ENCODE measurements around the gene GDPD5.

Gene GDPD5

DNA sequence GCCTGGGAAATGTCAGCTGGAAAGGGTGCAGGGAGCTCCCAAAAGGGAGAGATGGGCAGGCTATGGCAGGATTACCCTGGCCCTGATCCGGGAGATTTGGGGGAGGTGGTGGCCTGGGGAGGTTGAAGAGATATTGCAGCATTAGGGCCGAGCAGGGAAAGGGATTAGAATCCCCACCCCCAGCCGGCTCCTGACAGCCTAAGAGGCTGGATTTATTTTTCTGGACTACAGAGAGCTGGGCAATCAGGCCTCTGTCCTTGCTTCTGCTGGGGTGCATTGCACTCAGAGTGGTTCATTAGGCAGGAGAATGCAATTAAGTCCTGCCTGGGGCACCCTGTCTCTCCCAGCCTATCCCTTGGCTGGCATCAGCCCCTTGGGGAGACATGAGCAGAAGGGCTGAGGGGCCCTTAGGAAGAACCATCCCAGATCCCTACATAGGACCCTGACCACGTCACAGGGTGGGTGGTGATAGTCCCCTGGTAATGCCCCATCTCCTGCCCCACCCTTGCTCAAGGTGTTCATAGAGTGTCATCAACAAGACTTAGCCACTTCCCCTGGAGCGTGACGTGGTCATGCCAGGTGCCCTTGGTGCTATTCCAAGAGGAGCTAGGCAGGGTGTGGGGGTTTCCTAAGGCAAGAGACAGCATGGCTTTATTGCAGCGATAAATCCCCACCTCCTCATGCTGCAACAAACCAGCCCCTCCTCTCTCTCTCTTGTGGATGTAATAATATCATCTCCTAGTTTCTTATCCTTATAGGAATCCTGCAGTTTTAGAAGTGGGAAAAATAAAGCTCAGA, 54.4 kb downstream of the GDPD5 start:
- DNase-seq (ENCODE audit: low read depth): no peak
- no peak overlapping the region for H3K4me3 ChIP-seq (ENCODE audit: low read depth, low read length)

DNA sequence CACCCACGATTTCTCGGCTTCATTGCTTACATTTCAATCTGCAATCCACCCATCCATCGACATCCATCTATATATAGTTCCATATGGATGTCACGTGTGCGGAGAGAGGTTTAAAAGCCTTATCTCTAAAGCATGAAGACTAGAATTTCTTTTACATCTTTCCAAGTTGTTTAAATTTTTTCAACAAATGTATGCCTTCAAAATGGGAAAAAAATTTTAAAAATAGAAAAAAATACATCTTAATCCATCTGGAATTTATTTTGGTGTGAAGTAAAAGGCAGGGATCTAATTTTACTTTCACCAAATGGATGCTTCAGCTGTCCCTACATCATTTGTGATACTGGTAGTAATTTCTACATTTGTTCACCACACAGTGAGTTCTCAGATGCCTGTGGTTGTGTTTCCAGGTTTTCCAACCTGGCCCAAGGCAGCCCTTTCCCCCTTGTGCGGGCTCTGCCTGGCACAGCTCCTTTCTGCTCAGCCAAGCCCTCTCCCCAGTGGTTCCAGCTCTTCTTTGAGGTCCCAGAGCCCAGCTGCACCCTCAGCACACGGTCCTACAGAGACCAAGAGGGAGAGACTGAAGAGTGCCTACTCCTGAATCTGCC, 55.2 kb downstream of the GDPD5 start:
- no peak for DNase-seq (ENCODE audit: low read depth)
- TF ChIP-seq, protein P1, sequence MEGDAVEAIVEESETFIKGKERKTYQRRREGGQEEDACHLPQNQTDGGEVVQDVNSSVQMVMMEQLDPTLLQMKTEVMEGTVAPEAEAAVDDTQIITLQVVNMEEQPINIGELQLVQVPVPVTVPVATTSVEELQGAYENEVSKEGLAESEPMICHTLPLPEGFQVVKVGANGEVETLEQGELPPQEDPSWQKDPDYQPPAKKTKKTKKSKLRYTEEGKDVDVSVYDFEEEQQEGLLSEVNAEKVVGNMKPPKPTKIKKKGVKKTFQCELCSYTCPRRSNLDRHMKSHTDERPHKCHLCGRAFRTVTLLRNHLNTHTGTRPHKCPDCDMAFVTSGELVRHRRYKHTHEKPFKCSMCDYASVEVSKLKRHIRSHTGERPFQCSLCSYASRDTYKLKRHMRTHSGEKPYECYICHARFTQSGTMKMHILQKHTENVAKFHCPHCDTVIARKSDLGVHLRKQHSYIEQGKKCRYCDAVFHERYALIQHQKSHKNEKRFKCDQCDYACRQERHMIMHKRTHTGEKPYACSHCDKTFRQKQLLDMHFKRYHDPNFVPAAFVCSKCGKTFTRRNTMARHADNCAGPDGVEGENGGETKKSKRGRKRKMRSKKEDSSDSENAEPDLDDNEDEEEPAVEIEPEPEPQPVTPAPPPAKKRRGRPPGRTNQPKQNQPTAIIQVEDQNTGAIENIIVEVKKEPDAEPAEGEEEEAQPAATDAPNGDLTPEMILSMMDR (IDR thresholded peaks at IDR 0.05; ENCODE audit: control insufficient read depth, extremely low read depth, insufficient read depth): no peak
- no peak overlapping the region for H3K4me3 ChIP-seq (ENCODE audit: low read depth, low read length)

More for the DNA sequence above, 54.4 kb downstream of the GDPD5 start:
- TF ChIP-seq, protein P1 (IDR thresholded peaks at IDR 0.05; ENCODE audit: control insufficient read depth, extremely low read depth, insufficient read depth): no peak

DNA sequence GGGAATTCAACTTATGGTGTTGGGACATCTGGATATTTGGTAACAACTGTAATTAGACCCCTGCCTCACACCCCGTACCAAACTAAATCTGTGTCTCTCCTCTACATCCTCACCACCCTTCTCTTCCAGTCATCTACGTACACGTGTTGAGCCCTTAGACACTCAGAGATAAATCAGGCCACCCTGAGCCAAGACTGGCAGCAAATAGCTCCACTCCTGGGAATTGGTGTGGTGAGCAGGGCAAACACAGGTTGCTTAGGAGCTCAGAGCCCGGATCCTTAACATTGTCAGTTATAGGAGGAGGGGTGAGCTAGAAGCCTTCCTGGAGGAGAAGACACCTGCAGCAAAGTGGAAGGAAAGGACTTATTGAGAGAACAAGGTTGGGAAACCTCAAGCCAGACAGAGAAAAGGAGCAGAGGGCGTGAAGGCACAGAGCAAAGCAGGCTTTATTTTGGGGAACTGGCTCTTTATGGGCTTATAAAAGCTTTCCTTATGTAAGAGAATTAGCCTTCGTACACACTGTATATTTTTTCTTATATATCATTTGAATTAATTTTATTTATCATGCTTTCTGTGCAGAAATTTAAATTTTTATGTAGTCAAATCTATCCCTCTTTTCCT, 55.8 kb downstream of the GDPD5 start:
- no peak for DNase-seq (ENCODE audit: low read depth)
- TF ChIP-seq, protein P1 (IDR thresholded peaks at IDR 0.05; ENCODE audit: control insufficient read depth, extremely low read depth, insufficient read depth): no peak
- H3K4me3 ChIP-seq (ENCODE audit: low read depth, low read length): no peak overlapping the region

DNA sequence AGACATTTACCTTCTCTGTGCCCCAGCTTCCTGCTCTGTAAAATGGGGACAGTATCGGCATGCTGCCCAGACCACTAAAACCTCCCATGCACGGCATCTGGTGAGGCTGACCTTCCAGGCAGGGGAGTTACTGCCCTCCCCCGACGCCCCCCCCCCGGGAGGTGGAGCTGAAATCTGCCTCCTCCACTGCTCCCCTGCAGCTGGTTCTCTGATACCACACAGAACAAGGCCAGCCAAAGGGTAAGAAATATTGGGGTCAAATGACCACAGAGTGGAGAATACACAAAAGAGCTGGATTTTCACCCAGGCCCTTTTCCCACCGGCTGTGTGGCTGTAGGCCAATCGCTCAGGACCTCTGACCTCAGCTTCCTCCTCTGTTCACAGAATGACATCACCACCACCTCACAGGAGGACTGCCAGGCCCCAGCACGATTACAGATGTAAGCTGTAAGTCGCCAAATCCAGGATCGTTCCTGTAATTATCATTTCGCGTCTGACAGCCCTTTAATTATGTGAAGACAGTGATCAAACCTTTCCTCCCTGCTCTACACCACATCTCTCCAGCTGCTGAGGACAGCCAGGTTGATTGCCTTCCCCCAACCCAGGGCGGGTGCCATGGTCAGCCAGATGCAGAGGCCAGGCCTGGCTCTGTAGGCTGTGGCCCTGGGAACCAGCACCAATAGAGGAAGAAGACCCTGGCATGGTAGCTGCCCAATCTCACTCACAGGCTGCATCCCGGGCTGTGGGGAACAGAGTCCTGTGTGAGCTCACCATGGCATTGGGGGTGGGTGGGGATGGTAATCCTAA, 57.0 kb downstream of the GDPD5 start:
- DNase-seq (ENCODE audit: low read depth): no peak
- no peak overlapping the region for H3K4me3 ChIP-seq (ENCODE audit: low read depth, low read length)
- TF ChIP-seq, protein P1 (IDR thresholded peaks at IDR 0.05; ENCODE audit: control insufficient read depth, extremely low read depth, insufficient read depth): no peak

DNA sequence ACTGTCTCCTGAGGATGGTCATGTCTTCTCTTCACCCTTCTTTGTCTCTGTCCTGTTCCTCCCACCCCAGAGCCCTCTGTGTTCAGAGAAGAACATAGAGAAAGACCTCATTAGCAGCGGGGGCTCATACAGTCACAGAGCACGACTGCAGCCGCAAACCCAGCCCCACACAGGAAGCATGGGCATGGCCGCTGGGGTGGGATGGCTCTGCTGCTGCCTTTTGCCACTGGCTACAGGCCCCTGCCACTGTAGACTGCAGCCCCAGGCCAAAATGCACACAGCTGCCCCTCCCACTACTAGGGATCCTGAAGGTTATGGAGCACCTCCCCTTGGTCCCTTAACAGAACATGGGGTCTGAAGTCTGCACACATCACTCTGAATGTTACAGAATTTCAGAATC, 57.9 kb downstream of the GDPD5 start:
- H3K4me3 ChIP-seq (ENCODE audit: low read depth, low read length): no peak overlapping the region
- DNase-seq (ENCODE audit: low read depth): no peak
- TF ChIP-seq, protein P1 (IDR thresholded peaks at IDR 0.05; ENCODE audit: control insufficient read depth, extremely low read depth, insufficient read depth): no peak

DNA sequence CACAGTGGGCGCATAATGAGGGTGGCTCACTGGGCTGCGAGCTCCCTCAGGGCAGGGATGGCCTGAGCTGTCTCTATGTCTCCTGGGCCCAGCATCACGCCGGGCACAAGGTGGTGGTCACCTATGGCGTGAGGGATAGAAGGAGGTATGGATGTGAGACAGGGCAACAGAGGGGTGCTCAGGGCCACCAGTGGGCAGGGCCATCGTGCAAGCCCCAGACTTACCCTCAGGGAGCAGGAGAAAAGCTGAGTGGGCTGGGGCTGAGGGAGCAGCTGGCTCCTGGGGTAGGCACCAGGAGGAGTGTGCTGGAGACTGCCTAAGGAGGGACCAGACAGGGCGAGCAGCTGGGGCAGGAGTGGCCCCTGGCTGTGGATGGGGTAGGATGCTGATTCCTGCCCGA, 58.4 kb downstream of the GDPD5 start:
- DNase-seq (ENCODE audit: low read depth): no peak
- H3K4me3 ChIP-seq (ENCODE audit: low read depth, low read length): no peak overlapping the region
- TF ChIP-seq, protein P1 (IDR thresholded peaks at IDR 0.05; ENCODE audit: control insufficient read depth, extremely low read depth, insufficient read depth): no peak

Measured in LNCaP clone FGC (cell line).